ENCODE measurements around the gene NANOS3. TPM values are rescaled to one million over a fixed set of nuclear protein-coding genes. Genes with fewer than 3 reads are reported as not detected.

NANOS3 gene
- total RNA-seq (2022) (1.2 TPM in 1 of 2 replicates, not detected in the other), Bru-seq, nascent RNA (percentile 30 among the genes with signal in this experiment), BruChase-seq, experiment 1, labeled RNA remaining after a 6-hour chase (percentile 24 among the genes with signal in this experiment), BruChase-seq, experiment 2, labeled RNA remaining after a 2-hour chase (percentile 25 among the genes with signal in this experiment)
- long read RNA-seq, partial matches to known transcripts = 0 of 1 reads
- long read RNA-seq, other reads (novel, unspliced or antisense) = 0 of 1 reads

- Mint-ChIP-seq H3K36me3 (ENCODE audit: insufficient read depth, unreplicated experiment) (peaks cover 7% of the 10 kb centered on the region), H3K9me3 (ENCODE audit: low read depth, unreplicated experiment) (no peaks in the 10 kb centered on the region), H3K27me3 (ENCODE audit: unreplicated experiment) (no peaks in the 10 kb centered on the region), H3K27ac (ENCODE audit: unreplicated experiment) (no peak within 1 kb of the TSS), H3K4me1 (ENCODE audit: low read depth, unreplicated experiment) (no peaks in the 10 kb centered on the region), H3K4me3 (ENCODE audit: low read depth, unreplicated experiment) (no peak within 1 kb of the TSS)
- intact Hi-C loops (cut with micrococcal nuclease; ENCODE audit: unreplicated experiment) = no loop called here
- CTCF ChIA-PET = no interaction called here
- TF ChIP-seq CTCF (IDR thresholded peaks at IDR 0.05; ENCODE audit: unreplicated experiment) = no peak
- DNase-seq = no peak
- BruUV-seq (replicated peaks) = no TSS peak
Observed at GRCh38 chr19:13876834-13877233, at the start of gene NANOS3. NANOS3 (plus strand) TSS chr19:13877134; CDS start chr19:13877249, 115 bp downstream.

GRCh38 chr19:13827656-13828055 is 49.3 kb upstream of the NANOS3 start:
- DNase-seq = no peak
- no TSS peak for BruUV-seq (replicated peaks)
- Mint-ChIP-seq H3K27me3 (ENCODE audit: unreplicated experiment) (no peaks in the 10 kb centered on the region), H3K4me3 (ENCODE audit: low read depth, unreplicated experiment) (no peak overlapping the region), H3K9me3 (ENCODE audit: low read depth, unreplicated experiment) (no peaks in the 10 kb centered on the region), H3K27ac (ENCODE audit: unreplicated experiment) (no peak overlapping the region), H3K4me1 (ENCODE audit: low read depth, unreplicated experiment) (peaks cover 9% of the 10 kb centered on the region), H3K36me3 (ENCODE audit: insufficient read depth, unreplicated experiment) (peaks cover 76% of the 10 kb centered on the region)
- intact Hi-C loops (cut with micrococcal nuclease; ENCODE audit: unreplicated experiment) = no loop called here
- CTCF ChIA-PET = no interaction called here
- no peak for TF ChIP-seq CTCF (IDR thresholded peaks at IDR 0.05; ENCODE audit: unreplicated experiment)

GRCh38 chr19:13830114-13830740 is 46.7 kb upstream of the NANOS3 start:
- intact Hi-C loops (cut with micrococcal nuclease; ENCODE audit: unreplicated experiment) = no loop called here
- Mint-ChIP-seq H3K27ac (ENCODE audit: unreplicated experiment) (no peak overlapping the region), H3K27me3 (ENCODE audit: unreplicated experiment) (no peaks in the 10 kb centered on the region), H3K4me1 (ENCODE audit: low read depth, unreplicated experiment) (peaks cover 17% of the 10 kb centered on the region), H3K9me3 (ENCODE audit: low read depth, unreplicated experiment) (no peaks in the 10 kb centered on the region), H3K4me3 (ENCODE audit: low read depth, unreplicated experiment) (peak overlapping the region; percentile 24), H3K36me3 (ENCODE audit: insufficient read depth, unreplicated experiment) (peaks cover 91% of the 10 kb centered on the region)
- CTCF ChIA-PET = no interaction called here
- BruUV-seq (replicated peaks) = no TSS peak
- no peak for TF ChIP-seq CTCF (IDR thresholded peaks at IDR 0.05; ENCODE audit: unreplicated experiment)
- no peak for DNase-seq

- BruUV-seq (replicated peaks) = no TSS peak
- Mint-ChIP-seq H3K36me3 (ENCODE audit: insufficient read depth, unreplicated experiment) (peaks cover 89% of the 10 kb centered on the region), H3K4me3 (ENCODE audit: low read depth, unreplicated experiment) (peak overlapping the region; percentile 24), H3K27ac (ENCODE audit: unreplicated experiment) (no peak overlapping the region), H3K9me3 (ENCODE audit: low read depth, unreplicated experiment) (no peaks in the 10 kb centered on the region), H3K4me1 (ENCODE audit: low read depth, unreplicated experiment) (peaks cover 13% of the 10 kb centered on the region), H3K27me3 (ENCODE audit: unreplicated experiment) (no peaks in the 10 kb centered on the region)
- intact Hi-C loops (cut with micrococcal nuclease; ENCODE audit: unreplicated experiment) = no loop called here
- CTCF ChIA-PET = no interaction called here
- TF ChIP-seq CTCF (IDR thresholded peaks at IDR 0.05; ENCODE audit: unreplicated experiment) = no peak
- DNase-seq = no peak
Observed at GRCh38 chr19:13830741-13831536, 46.0 kb upstream of the NANOS3 start.
